Measurements from ENCODE around the gene SPIB.

The SPIB gene

DNA sequence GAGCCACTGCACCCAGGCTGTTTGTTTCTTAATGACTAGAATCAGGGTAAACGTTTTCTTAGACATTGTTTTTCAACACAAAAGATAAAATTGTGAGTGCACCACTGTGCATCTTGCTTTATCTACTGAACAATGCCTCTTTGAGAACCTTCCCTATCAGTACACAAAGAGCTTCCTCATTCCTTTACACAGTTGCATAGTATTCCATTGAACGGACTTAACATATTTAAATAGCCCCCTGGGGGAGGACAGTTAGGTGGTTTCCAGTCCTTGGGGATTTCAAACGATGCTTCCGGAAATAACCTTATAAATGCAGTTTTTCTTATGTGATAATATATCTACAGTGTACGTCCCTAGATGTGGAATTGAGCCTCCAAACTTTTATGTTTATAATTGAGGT lies 26.0 kb upstream of the SPIB start:
- no peak for DNase-seq

DNA sequence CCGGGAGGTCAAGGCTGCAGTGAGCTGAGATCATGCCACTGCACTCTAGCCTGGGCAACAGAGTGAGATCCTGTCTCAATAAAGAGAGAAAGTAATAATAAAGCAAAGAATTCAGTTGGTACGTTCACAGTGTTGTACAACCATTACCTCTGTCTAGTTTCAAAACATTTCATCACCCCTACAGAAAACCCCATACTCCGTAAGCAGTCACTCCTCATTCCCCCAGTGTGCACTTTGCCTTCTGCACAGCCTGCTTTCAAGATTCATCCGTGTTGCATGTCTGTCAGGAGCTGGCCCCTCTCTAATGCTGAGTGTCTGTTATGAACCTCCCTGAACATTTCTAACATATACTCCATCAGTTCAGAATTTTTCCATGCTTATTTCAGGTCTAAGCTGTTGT lies 25.1 kb upstream of the SPIB start:
- no peak for DNase-seq

DNA sequence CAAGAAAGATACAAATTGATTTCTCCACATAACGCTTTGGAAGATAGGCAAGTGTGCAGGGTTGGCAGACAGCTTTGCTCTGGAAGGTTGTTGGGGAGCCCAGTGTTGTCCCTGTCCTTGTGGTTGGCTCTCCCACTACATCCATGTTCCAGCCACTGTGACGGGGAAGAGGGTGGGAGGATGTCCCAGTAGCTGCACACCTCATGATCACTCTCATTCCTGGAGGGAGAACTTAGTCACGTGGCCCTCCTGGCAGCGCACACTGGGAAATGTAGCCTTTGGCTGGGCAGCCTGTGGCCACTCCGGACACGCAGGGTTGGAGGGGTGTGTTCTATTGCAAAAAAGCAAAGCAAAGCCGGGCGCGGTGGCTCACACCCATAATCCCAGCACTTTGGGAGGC lies 24.7 kb upstream of the SPIB start:
- DNase-seq, result no peak

GRCh38 chr19:50398675-50399367 lies 19.9 kb upstream of the SPIB start:
- no peak for DNase-seq

GRCh38 chr19:50399368-50399745 lies 19.4 kb upstream of the SPIB start:
- no peak for DNase-seq

DNA sequence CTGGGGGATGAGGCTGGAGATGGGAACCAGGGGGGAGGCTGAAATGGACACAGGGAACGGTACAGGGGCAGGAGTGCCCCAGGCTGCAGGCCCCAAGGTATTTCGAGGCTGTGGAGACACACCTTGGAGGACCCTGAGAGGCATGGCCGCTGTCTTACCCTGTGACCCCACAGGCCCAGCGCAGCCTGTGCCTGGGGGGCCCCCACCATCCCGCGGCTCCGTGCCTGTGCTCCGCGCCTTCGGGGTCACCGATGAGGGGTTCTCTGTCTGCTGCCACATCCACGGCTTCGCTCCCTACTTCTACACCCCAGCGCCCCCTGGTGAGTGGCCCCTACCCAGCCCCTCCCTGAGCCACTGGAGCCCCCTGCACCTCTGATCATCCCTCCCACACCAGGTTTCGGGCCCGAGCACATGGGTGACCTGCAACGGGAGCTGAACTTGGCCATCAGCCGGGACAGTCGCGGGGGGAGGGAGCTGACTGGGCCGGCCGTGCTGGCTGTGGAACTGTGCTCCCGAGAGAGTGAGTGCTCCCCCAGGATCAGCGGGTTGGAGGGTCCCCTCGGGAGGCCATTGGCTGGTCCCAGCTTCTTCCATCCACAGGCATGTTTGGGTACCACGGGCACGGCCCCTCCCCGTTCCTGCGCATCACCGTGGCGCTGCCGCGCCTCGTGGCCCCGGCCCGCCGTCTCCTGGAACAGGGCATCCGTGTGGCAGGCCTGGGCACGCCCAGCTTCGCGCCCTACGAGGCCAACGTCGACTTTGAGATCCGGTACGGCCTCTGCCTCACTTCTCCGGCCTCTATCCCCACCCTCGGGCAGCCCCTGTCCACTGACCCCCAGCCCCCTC lies 16.9 kb upstream of the SPIB start:
- DNase-seq, result no peak

DNA sequence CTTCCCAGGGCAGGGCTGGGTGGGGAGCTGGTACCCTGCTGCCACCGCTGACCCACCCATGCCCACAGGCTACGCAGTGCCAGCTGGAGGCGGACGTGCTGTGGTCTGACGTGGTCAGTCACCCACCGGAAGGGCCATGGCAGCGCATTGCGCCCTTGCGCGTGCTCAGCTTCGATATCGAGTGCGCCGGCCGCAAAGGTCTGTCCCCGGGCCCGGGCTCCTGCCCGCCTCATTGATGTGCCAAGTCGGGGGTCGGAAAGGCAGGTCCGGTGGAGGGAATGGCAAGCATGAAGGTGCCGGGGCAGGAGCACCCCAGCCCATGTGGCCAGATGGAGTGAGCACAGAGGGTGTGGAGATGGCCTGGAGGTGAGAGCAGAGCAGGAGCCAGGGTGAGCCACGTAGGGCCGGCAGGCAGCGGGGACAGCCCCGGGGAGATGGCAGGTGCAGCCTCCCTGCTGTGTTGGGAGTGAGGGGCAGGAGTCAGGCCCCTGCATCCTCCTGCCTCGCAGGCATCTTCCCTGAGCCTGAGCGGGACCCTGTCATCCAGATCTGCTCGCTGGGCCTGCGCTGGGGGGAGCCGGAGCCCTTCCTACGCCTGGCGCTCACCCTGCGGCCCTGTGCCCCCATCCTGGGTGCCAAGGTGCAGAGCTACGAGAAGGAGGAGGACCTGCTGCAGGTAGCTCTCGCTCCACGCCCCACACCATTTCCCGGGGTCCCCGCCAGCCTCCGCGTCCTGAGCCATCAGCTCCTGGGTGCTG lies 16.0 kb upstream of the SPIB start:
- no peak for DNase-seq

GRCh38 chr19:50406156-50406820 lies 12.4 kb upstream of the SPIB start:
- no peak for DNase-seq

DNA sequence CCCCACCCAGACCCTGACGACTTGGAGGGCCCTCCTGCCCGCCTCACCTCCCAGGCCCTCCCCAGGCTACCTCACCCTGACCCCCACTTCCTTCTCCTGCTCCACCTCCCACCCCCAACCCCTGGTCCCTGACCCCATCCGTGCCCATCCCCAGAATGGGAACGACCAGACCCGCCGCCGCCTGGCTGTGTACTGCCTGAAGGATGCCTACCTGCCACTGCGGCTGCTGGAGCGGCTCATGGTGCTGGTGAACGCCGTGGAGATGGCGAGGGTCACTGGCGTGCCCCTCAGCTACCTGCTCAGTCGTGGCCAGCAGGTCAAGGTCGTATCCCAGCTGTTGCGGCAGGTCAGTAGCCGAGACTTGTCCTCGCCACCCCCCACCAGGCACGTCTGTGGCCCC lies 11.9 kb upstream of the SPIB start:
- DNase-seq, result no peak

DNA sequence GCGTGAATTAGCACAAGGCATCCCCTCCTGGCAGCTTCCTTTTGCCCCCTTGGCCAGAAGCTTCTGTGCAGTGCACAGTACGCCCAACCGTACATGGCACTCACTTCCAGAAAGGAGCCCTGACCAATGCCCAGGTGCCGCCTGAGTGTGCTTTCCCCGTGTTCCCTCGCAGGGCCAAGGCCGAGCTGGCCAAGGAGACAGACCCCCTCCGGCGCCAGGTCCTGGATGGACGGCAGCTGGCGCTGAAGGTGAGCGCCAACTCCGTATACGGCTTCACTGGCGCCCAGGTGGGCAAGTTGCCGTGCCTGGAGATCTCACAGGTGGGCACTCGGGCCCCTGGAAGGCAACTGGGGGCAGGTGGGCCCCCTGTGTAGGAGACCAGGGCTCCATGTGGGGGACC lies 9.4 kb upstream of the SPIB start:
- no peak for DNase-seq

DNA sequence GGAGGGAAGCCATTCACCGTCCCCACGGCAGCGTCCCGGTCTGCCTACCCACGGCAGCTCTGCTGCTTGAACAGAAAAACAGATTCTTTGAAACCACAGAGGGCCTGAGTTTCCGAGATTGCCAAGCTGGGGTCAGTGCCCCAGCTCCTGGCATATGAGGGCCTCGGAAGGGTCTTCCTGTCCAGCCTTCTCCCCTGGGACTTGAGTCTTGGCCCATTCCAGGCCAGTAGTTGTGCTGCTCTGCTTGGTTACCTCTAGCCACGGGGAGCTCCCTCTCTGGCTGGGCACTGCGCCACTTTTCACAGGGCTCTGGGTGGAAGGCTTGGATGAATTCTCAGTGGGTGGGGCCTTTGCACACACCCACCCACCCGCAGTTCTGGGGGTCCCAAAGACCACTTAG lies 8.6 kb upstream of the SPIB start:
- no peak for DNase-seq

DNA sequence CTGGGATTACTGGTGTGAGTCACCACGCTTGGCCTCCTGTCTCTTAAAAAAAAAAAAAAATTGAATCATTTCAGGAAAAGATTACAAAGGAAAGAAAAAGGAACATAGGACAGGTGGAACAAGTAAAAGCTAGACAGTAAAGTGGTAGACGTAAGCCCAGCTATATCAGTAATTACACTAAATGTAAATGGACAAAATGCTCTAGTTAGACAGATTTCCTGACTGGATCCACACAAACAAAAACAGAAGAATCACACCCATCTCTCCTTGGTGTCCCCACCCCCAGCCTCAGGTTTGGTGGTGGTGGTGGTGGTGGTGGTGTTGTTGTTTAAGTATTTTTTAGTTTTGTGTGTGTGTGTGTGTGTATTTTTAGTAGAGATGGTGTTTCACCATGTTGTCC lies 6.3 kb upstream of the SPIB start:
- DNase-seq, result no peak

GRCh38 chr19:50413096-50413495 lies 5.6 kb upstream of the SPIB start:
- no peak for DNase-seq

- DNase-seq, result no peak
Observed at GRCh38 chr19:50413531-50413930, 5.2 kb upstream of the SPIB start.

GRCh38 chr19:50414864-50415660 lies 3.7 kb upstream of the SPIB start:
- DNase-seq, result peak; percentile 82

DNA sequence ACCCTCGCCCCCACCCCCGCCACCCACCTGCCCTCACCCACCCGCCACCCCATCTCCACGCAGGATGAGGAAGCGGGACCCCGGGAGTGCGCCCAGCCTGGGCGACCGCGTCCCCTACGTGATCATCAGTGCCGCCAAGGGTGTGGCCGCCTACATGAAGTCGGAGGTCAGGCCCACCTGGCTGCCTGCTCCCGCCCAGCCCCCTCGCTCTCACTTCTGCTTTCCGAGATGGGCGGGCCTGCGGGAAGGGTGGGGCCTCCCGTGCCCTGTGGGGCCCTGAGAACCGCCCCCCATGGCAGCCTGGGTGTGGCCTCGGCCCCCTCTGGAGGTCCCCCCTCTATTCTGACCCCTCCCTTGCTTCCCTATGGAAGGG lies 3.1 kb upstream of the SPIB start:
- DNase-seq, result peak; percentile 32

DNA sequence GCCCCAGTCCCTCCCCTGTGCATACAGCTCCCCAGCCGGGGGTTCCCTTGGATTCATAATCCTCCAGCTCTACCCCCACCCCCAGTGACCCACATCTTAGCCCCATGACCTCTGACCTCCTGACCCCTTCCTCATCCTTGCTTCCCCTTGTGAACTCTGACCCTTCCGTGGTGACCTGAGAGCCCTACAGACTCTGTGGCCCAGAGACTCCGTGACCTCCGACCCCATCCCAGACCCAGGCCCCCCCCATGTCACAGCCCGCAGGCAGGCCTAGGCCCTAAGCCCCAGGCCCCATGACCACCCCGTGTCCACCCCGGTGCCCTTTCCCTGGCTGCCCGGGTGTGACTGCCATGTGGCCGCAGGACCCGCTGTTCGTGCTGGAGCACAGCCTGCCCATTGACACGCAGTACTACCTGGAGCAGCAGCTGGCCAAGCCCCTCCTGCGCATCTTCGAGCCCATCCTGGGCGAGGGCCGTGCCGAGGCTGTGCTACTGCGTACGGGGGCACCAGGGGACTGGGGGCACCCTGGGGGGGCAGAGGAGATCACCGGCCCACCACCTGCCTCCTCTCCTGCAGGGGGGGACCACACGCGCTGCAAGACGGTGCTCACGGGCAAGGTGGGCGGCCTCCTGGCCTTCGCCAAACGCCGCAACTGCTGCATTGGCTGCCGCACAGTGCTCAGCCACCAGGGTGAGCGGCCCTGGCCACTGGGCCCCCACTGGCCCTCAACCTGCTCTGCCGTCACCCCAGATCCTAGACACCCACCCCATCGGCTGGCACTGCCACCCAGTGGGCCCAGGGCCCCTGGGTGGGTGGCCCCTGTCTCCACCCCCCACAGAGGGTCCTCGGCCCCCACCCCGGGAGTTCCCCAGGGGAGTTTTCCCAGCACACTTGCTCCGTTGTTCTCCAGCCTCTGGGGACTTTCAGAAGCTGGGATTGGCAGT lies 2.4 kb upstream of the SPIB start:
- no peak for DNase-seq

- DNase-seq, result no peak
Observed at GRCh38 chr19:50417111-50418081, 1.3 kb upstream of the SPIB start.

DNA sequence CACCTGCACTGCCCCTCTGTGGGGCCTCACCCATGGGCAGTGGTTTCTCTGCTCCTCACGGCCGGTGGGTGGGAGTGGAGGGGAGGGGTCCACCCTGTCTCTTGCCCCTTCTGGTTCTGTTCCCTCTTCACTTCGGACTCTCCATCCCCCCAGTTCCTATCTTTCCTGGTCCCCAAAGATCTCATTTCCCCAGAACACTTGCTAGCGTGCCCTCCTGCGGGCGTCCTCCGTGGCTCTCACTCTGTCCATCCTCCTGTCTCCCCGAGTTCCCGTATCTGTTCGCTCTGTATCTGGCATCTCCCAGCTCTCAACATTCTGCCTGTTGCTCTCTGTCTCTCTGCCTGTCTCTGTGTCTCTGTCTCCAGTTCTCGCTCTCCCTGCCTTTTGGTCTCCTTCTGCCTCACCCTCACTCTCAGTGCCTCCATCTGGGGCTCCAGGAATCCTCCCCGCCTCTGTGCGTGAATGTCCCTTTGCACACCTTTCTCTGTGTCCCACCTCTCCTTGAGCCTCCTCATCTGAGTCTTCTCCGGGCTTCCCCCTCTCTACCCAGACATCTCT lies 363 bp downstream of the SPIB start:
- DNase-seq, result no peak

GRCh38 chr19:50419580-50420035 lies 870 bp downstream of the SPIB start:
- no peak for DNase-seq
